SK-N-SH treated with all-trans-retinoic acid at 6 μM for 48 hours (cell line): ENCODE results near the gene PTGIR.

ENCODE experiments used
- ATAC-seq: fragments of 200-7000 bp; cut with Tn5 transposase; 3 replicates; pipeline ENCODE4 v1.9.1; 2020; ENCODE audit warnings: mild to moderate bottlenecking, moderate library complexity
- ARNTL ChIP-seq: fragments of 450-650 bp; formaldehyde crosslinking; IDR thresholded peaks from 2 replicates; pipeline ENCODE4 v1.5.0; 2020; ENCODE audit warnings: low read depth, mild to moderate bottlenecking, moderate library complexity, borderline replicate concordance
- BACH2 ChIP-seq: fragments of 250-450 bp; sonication (Bioruptor Pico); IDR thresholded peaks from 2 replicates; pipeline ENCODE4 v1.9.0; 2021; ENCODE audit warnings: mild to moderate bottlenecking, borderline replicate concordance
- CSDC2 ChIP-seq: fragments of 250-450 bp; sonication (Bioruptor Pico); IDR thresholded peaks from 2 replicates; pipeline ENCODE4 v1.5.0; 2020; ENCODE audit warnings: mild to moderate bottlenecking, moderate library complexity
- ESRRG ChIP-seq: fragments of 250-450 bp; sonication (Bioruptor Pico); IDR thresholded peaks from 2 replicates; pipeline ENCODE4 v1.6.1; 2021; ENCODE audit warnings: mild to moderate bottlenecking
- GLIS3 ChIP-seq: fragments of 250-450 bp; sonication (Bioruptor Pico); IDR thresholded peaks from 2 replicates; pipeline ENCODE4 v1.5.0; 2020; ENCODE audit warnings: mild to moderate bottlenecking, moderate library complexity
- ISL1 ChIP-seq: fragments of 250-450 bp; sonication (Bioruptor Pico); IDR thresholded peaks from 2 replicates; pipeline ENCODE4 v2.1.2; 2022; ENCODE audit warnings: mild to moderate bottlenecking, moderate library complexity
- OSR1 ChIP-seq: fragments of 250-450 bp; sonication (Bioruptor Pico); IDR thresholded peaks from 2 replicates; pipeline ENCODE4 v1.8.0; 2022; ENCODE audit warnings: moderate library complexity, mild to moderate bottlenecking, inconsistent platforms
- POU6F1 ChIP-seq: fragments of 250-450 bp; sonication (Bioruptor Pico); IDR thresholded peaks from 2 replicates; pipeline ENCODE4 v1.8.0; 2021; ENCODE audit warnings: low read depth, mild to moderate bottlenecking, moderate library complexity, borderline replicate concordance
- PPARA ChIP-seq: fragments of 250-450 bp; sonication (Bioruptor Pico); IDR thresholded peaks from 2 replicates; pipeline ENCODE4 v1.5.0; 2020; ENCODE audit warnings: mild to moderate bottlenecking, borderline replicate concordance
- RARB ChIP-seq: fragments of 250-450 bp; sonication (Bioruptor Pico); IDR thresholded peaks from 2 replicates; pipeline ENCODE4 v1.8.0; 2021; ENCODE audit warnings: mild to moderate bottlenecking, moderate library complexity
- TCF4 ChIP-seq: fragments of 250-450 bp; sonication (Bioruptor Pico); IDR thresholded peaks from 2 replicates; pipeline ENCODE4 v1.8.0; 2021; ENCODE audit warnings: mild to moderate bottlenecking, moderate library complexity, borderline replicate concordance
- TOX ChIP-seq: fragments of 250-450 bp; sonication (Bioruptor Pico); IDR thresholded peaks from 2 replicates; pipeline ENCODE4 v1.8.0; 2021; ENCODE audit warnings: mild to moderate bottlenecking, moderate library complexity, borderline replicate concordance
- ZC3H10 ChIP-seq: fragments of 250-450 bp; sonication (Bioruptor Pico); IDR thresholded peaks from 2 replicates; pipeline ENCODE4 v1.5.1; 2021; ENCODE audit warnings: mild to moderate bottlenecking, moderate library complexity
- ZFP3 ChIP-seq: fragments of 250-450 bp; sonication (Bioruptor Pico); IDR thresholded peaks from 2 replicates; pipeline ENCODE4 v1.5.0; 2020; ENCODE audit warnings: mild to moderate bottlenecking, moderate library complexity
- ZFP30 ChIP-seq: fragments of 450-650 bp; formaldehyde crosslinking; IDR thresholded peaks from 2 replicates; pipeline ENCODE4 v1.5.0; 2022; ENCODE audit warnings: mild to moderate bottlenecking, moderate library complexity
- ZNF565 ChIP-seq: fragments of 450-650 bp; formaldehyde crosslinking; conservative IDR thresholded peaks from 2 replicates; pipeline ENCODE4 v1.5.0; 2020; ENCODE audit warnings: low read depth, mild to moderate bottlenecking, moderate library complexity
- ZNF70 ChIP-seq: fragments of 450-650 bp; formaldehyde crosslinking; IDR thresholded peaks from 2 replicates; pipeline ENCODE4 v1.5.0; 2020; ENCODE audit warnings: mild to moderate bottlenecking, moderate library complexity
- ZNF8 ChIP-seq: fragments of 450-650 bp; formaldehyde crosslinking; IDR thresholded peaks from 2 replicates; pipeline ENCODE4 v1.5.0; 2020; ENCODE audit warnings: mild to moderate bottlenecking, moderate library complexity
- TF ChIP-seq, protein P1 (sequence below): fragments of 250-450 bp; sonication (Bioruptor Pico); IDR thresholded peaks from 2 replicates; pipeline ENCODE4 v1.5.0; 2020; ENCODE audit warnings: mild to moderate bottlenecking, moderate library complexity

PTGIR gene

GRCh38 chr19:46587861-46588260 lies 37.0 kb downstream of the PTGIR start:
- ATAC-seq: no peak

DNA sequence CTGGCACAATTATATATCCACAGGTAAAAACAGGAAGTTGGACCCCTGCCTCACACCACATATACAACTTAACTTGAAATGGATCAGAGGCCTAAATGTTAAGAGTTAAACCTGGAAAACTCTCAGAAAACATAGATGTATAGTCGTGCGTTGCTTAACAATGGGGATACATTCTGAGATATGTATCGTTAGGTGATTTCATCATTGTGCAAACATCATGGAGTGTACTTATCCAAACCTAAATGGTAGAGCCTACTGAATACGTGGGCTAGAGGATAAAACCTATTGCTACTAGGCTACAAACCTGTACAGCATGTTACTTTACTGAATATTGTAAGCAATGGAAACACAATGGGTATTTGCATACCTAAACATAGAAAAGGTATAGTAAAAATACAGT lies 38.6 kb downstream of the PTGIR start:
- ATAC-seq: no peak
- TF ChIP-seq BACH2 (CRISPR knock-in tag): no peak
- no peak for TF ChIP-seq ZNF8 (CRISPR knock-in tag)
- no peak for TF ChIP-seq ZFP30
- no peak for TF ChIP-seq ARNTL
- no peak for TF ChIP-seq POU6F1

More at GRCh38 chr19:46587861-46588260, 37.0 kb downstream of the PTGIR start:
- TF ChIP-seq ZC3H10 (CRISPR knock-in tag): no peak
- no peak for TF ChIP-seq OSR1
- TF ChIP-seq BACH2 (CRISPR knock-in tag): no peak
- TF ChIP-seq RARB: no peak
- TF ChIP-seq ZFP3: no peak
- no peak for TF ChIP-seq ISL1 (CRISPR knock-in tag)

DNA sequence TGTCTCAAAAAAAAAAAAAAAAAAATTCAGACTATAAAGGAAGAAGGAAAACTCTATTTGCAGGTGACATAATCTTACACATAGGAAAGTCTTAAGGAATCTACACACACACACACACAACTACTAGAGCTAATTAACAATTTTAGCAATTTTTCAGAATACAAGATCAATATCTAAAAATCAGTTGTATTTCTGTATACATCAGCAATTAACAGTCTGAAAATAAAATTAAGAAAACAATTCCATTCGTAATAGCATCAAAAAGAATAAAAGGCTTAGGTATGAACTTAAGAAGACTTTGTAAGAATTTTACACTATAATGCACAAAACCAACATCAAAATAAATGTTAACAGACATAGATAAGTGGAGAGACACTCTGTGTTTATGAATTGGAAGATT lies 39.4 kb downstream of the PTGIR start:
- TF ChIP-seq BACH2 (CRISPR knock-in tag): no peak
- TF ChIP-seq ISL1 (CRISPR knock-in tag): no peak
- TF ChIP-seq GLIS3 (CRISPR knock-in tag): no peak
- no peak for TF ChIP-seq TOX (CRISPR knock-in tag)
- TF ChIP-seq TCF4: no peak
- TF ChIP-seq ZFP30: no peak
- TF ChIP-seq OSR1: no peak
- no peak for TF ChIP-seq ZFP3
- no peak for TF ChIP-seq PPARA (CRISPR knock-in tag)
- TF ChIP-seq, protein P1, sequence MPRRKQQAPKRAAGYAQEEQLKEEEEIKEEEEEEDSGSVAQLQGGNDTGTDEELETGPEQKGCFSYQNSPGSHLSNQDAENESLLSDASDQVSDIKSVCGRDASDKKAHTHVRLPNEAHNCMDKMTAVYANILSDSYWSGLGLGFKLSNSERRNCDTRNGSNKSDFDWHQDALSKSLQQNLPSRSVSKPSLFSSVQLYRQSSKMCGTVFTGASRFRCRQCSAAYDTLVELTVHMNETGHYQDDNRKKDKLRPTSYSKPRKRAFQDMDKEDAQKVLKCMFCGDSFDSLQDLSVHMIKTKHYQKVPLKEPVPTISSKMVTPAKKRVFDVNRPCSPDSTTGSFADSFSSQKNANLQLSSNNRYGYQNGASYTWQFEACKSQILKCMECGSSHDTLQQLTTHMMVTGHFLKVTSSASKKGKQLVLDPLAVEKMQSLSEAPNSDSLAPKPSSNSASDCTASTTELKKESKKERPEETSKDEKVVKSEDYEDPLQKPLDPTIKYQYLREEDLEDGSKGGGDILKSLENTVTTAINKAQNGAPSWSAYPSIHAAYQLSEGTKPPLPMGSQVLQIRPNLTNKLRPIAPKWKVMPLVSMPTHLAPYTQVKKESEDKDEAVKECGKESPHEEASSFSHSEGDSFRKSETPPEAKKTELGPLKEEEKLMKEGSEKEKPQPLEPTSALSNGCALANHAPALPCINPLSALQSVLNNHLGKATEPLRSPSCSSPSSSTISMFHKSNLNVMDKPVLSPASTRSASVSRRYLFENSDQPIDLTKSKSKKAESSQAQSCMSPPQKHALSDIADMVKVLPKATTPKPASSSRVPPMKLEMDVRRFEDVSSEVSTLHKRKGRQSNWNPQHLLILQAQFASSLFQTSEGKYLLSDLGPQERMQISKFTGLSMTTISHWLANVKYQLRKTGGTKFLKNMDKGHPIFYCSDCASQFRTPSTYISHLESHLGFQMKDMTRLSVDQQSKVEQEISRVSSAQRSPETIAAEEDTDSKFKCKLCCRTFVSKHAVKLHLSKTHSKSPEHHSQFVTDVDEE (CRISPR knock-in tag): no peak
- TF ChIP-seq POU6F1: no peak
- no peak for TF ChIP-seq RARB
- no peak for TF ChIP-seq ZNF8 (CRISPR knock-in tag)
- no peak for ATAC-seq

DNA sequence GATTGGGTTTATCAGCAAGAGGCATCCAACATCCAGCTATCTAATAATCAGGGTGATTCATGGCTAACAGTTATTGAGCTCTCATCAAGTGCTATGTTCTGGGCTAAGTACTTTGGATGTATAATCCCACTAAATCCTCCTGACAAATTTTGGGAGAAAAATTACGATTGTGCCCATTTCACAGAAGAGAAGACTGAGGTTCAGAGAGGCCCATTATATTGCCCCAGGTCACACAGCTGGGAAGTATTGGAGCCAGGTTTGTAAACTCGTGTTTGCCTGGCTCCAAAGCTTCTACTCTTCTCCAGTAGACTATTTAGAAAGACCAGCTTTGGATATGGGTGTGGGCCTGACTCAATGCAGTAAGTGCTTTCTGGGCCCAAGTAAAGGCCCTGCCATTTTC lies 44.6 kb downstream of the PTGIR start:
- no peak for TF ChIP-seq PPARA (CRISPR knock-in tag)
- TF ChIP-seq ESRRG (CRISPR knock-in tag): no peak
- TF ChIP-seq, protein P1 (CRISPR knock-in tag): no peak
- TF ChIP-seq OSR1: no peak
- TF ChIP-seq ZFP3: no peak
- no peak for TF ChIP-seq BACH2 (CRISPR knock-in tag)
- no peak for TF ChIP-seq ZNF70 (CRISPR knock-in tag)
- no peak for TF ChIP-seq ARNTL
- TF ChIP-seq TCF4: no peak
- TF ChIP-seq ZNF565 (CRISPR knock-in tag): no peak
- no peak for TF ChIP-seq ZNF8 (CRISPR knock-in tag)
- no peak for TF ChIP-seq CSDC2 (CRISPR knock-in tag)
- TF ChIP-seq ZFP30: no peak
- no peak for ATAC-seq
